COLO668 (cell line): Measurements from ENCODE around the gene CCNL2.
"Not testable (repeated sequence)": the region's sequence is repeated elsewhere in the genome, so short reads cannot be mapped to it uniquely, and the experiment has no call there.

Experiments
- DNase-seq: peaks from one replicate; lab custom pipeline; 2025; ENCODE audit not compliant: unreplicated experiment; lab: John Stamatoyannopoulos, UW

Gene CCNL2

DNA sequence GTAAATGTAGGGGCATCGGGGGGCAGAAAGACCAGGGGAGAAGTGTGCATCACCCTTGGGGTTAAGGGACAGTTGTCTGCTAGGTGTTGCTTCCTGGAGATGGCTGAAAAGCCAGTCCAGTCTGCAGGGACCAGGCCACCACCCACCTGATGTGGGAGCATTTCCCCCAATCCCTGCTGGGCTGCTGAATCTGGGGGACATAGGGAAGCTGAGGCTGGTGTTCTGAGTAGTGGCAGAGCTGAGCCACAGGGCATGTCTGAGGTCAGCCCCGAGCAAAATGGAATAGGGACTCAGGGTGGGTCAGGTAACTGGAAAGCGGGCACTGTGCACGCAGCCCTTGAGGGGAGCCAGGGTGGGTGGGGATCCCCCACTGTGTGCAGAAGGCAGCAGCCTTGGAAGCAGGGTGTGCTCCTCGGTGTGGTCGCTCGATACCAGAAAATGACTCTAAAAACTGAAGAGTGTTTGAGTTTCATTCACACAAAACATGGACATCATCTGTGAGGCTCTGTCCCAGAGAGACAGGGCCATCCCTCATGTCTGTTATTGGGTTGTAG is 2.4 kb upstream of the CCNL2 start:
- no peak for DNase-seq

DNA sequence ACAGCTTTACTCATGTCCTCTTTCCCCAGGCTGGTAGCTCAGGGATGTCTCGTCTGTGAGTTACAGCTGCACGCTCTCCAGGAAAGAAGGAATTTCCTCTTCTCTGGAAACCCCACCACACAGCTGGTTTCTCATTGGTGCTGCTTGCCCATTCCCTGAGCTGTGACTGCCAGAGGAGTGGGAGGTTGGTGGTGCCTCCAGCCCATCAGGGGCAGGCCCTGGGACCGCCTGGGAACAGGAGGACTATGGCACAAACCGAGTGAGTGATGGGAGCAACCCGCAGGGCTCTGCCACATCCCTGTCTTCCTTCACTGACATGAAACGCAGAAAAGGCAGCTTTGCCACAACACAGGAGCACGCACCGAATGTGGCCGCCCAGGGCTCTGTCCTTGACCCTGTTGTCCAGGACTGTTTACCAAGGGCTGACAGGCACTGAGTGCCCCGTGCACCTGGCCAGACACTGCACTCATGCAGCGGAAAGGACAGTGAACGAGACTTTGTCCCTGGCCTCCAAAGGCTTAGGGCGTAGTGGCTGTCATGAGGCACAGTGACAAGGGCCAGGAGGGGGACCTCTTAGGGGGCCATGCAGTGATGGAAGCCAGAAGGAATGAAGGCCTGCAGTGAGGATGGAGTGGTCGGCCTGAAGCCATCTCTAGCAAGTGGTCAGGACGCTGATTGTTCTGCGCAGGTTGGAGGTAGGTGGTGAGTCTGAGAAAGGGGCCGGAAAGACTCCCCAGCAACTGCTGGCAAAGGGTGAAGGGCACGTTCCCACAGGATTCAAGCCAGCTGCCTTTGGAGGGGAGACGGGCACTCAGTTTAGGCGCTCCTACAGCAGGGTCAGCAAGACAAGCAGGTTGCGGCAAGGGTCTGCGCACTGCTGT is 1.7 kb upstream of the CCNL2 start:
- DNase-seq, result no peak

DNA sequence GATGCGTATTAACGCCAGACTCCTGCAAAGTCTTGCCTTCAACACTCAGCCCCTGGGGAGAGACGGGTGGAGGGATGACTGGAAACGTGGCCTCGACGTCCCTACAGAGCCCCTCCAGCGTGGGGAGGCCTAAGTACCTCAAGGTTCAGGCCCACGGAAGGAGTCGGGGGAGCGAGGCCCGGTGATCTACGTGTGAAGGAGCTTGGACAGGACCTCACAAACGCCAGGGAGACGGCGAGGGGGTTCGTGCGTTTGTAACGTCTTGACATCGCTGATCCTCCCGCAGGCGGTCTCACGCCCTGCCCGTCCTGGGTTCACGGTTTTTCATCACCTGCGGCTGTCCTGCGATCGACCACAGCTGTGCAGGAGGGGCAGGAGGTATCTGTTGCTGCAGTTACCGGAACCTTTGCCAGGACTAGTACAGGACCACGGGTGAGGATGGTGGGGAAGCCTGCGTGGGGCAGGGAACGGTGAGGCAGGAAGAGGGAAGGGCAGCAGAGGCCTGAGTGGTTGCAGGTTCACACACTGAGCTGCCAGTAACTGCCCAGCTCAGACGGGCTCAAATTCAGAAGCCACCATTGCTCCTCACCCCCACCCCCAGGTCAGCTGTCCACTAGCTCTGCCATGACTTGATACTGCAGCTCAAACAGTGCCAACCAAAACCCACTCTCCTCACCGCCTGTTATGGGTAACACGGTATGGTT is 889 bp upstream of the CCNL2 start:
- DNase-seq, result peak; percentile 67

DNA sequence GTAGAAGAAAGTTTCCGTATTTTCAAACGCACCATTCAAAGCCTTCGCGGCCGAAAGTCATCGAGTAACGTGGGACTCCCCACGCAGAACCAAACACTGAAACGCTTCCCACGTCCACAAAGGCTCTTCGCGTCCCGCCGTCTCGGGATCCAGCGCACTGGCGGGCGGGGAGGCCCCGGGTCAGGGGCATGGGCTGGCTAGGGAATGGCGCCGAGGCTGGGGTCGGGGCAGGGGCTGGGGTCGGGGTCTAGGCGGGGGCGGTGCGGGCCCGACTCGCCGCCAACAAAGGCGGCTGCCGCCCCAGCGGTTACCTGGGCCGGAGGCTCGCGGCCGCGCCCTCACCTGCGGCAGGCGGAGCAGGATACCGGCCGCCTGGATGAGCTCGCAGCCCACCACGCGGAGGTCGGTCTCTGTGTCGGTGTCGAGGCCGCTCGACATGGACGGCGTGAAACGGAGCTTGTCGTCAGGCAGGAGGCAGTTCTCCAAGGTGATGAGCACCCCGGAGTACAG is 403 bp downstream of the CCNL2 start:
- peak; percentile 53 for DNase-seq

DNA sequence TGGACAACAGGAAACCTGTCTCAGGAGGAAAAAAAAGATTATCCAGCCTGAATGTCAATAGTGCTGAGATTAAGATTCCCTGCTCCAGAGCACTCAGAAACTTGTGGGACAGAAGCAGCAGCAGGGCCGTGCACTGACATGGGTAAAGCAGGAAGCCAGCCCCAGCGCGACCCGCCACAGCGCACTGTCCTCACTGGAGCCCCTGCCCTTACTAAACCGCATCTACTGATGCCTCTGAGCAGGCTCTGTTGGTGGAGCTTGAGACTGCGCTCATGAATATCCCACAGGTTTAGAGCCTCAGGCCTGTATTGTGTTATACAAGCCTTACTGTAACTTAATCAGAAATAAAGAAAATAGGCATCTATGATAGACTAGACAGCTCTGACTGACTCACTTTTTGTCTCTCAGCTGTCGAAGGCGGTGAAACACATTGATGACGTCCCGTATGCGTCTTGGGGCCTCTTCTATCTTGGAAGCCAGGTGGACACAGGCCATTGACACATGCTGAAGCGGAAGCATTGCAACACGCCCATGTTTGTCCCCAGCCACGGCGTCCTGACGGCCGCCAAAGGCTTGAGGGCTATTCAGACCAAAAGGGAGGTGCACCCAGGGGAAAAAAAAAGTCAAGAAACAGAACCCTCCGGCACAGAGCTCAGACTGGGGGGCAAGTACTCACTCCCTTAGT is 1.2 kb downstream of the CCNL2 start:
- peak; percentile 53 for DNase-seq

DNA sequence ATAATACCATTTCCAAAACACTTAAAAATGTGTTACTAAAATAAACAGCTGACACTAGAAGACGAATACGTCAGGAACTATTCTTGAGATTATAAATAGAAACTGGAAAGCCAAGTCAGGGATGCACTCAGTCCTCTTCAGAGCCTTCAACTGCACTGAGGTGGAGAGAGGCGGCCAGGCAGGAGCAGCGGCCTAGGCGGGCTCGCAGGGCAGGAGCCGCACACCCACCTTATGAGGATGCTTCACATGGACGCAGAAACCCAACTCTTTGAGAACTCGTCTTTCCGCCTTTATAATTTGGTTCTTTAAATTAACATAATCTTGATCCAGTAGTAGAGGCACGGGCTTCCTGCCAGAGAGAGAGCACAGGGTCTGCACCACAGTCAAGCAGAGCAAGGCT is 4.0 kb downstream of the CCNL2 start:
- no peak for DNase-seq

DNA sequence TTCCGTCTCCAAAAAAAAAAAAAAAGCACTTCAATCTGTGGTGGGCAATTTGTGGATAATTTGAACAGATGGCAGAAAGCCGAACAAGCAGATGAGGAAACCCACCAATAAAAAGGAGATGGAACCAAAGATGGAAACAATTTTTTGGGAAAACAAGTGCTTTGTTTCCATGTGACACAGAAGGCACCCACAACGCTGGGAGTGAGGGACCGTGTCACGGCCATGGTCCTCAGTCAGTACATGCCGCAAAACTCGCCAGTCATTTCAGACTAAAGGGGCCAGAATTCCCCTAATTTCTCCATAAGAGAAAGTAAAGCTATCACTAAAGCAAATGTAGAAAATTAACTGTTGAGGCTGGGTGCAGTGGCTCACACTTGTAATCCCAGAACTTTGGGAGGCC is 5.0 kb downstream of the CCNL2 start:
- no peak for DNase-seq

DNA sequence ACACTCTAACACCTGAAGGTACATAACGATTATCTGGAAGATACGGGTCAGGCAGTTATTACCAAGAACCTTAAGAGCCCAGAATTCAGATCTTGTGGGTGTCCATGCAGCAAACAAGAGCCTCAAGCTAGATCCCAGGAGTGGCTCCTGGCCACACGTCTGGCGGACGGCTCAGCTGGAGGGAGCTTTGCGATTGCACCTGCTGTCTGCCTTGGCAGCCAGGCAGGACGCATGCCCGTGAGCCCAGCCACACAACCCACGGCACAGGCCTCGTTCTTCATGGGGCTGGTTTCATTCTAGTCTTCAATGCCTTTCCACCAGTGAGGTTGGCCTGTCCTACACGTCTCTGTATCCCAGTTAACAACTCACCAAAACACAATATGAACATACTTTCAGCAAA is 5.7 kb downstream of the CCNL2 start:
- DNase-seq, result no peak

DNA sequence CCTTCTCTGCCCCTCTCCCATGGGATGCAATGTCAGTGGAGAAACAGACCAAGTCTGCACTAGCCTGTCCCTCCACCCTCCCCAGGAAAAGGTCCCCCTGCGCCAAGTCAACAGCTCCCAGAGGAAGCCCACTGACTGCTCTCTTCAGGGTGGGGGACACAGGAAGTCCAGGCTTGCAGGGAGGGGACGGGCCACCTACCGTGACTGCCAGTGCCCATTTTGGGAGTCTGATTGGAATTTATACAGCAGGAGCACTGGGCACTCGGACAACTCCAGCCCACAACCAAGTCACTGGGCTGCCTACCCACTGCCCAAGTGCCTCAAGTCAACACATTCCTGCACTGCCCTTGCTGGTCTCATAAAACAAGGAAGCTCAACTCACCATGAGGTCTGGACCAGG is 6.1 kb downstream of the CCNL2 start:
- no peak for DNase-seq

DNA sequence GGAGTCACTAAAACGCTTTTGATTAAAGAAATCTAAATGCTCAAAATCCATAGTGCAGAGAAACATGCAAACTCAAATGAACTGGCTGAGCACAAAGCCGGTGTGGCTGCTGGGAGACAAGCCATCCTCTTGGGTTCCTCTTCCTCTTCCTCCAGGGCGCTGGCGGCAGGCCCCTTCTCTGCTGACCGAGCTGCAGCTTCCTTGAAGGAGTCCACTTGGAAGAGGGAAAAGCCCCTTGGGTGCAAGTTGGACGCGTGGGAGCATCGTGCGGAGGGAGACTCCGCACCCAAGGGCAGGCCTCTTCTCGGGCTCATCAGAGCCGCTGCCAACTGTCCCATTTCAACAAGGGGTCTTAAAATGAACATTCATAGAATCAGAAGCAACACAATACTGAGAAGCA is 7.9 kb downstream of the CCNL2 start:
- no peak for DNase-seq

DNA sequence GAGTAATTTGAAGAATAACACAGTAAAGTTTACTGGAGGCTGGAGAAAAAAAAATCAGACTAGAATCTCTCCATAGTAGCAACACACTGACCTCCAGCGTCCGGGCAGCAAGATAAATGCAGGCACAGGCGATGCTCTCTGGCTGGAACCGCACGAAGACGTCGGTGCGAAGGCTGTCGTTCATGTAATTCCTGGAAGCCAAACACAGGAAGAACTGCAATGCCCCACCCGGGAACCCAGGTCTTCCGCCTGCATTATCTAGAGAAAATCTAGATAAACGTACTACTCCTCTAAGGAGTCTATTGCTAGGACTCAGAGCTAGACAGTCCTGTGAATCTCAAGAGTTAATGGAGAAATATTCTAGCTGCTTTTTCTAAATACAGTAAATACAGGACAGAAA is 8.5 kb downstream of the CCNL2 start:
- no peak for DNase-seq

DNA sequence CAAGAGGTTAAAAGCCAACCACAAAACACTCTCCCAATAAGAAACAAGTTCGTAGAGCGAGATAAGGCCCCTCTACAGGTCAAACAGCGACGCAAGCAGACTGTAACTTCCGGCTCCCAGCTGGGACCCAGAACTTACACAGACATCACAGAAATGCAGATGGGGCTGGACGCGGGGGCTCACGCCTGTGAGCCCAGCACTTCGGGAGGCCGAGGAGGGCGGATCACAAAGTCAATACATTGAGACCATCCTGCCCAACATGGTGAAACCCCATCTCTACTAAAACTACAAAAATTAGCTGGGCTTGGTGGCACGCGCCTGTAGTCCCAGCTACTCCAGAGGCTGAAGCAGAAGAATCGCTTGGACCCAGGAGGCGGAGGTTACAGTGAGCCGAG is 11.1 kb downstream of the CCNL2 start:
- no peak for DNase-seq

DNA sequence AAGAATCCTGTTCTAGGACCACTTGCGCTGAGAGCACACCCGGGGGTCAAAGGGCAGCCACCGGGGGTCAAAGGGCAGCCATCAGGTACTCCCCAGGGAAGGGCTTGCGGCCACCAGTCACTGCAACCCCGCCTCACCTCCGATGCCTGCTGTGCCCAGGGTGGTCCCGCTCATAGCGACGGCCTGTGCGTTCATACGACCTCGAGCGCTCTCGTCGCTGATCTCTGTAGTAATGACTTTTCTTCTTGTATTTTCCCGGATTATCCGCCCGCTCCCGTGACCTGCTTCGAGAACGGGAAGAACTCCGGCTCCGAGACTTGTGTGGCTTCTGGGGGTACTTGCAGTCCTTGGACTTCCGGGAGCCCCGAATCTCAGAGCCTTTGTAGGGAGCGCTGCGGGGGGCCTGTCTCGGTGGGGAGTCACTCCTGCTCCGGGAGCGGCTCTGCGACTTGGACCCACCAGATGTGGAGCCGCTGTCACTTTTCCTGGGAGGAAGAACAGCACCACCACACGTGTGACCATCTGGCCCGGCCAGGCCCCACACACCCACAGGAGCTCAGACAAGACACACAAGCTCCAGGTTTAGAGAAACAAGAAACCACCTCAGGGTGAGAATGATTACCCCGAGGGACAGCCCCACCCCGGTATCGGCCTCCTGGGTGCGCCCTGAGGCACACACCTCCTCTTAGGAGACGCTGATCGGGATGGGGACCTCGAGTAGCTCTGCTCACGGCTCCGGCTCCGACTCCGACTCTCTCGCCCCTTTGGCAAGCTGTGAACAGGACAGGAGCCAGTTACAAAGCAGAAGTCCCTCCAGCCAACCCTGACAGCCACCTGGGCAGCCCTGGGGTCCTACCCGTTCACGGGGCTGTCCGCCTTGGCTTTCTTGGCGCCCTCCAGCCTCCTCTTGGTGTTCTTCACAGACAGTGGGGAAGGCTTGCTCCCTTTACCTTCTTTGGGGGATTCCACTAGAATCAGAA is 11.7 kb downstream of the CCNL2 start:
- DNase-seq, result no peak

DNA sequence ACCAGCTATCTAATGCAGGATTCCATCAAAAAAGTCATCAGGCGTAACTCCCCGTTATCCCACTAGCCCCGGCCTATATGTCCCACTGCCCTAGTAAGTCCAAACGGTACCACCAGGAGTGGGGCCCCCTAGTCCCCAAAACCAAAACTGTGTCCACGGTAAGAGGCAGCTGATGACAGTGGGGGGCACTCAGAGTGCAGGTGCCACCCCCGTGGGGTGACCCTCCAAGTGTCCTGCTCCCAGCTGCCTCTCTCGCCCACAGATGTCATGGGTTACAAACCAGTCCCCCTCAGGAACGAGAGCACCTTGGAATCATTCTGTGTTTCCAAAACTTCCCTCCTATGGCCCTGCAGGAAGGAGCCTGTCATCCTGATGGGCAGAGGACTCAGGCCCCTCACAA is 13.2 kb downstream of the CCNL2 start:
- no peak for DNase-seq

DNA sequence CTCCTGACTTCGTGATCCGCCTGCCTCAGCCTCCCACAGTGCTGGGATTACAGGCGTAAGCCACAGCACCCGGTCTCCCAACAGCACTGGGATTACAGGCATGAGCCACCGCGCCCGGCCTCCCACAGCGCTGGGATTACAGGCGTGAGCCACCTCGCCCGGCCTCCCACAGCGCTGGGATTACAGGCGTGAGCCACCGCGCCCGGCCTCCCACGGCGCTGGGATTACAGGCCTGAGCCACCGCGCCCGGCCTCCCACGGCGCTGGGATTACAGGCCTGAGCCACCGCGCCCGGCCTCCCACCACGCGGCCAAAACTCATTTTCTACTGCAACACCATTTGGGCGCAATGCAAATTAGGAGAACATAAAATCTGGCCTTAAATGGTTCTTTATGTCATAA is 13.8 kb downstream of the CCNL2 start:
- not testable (repeated sequence) for DNase-seq

DNA sequence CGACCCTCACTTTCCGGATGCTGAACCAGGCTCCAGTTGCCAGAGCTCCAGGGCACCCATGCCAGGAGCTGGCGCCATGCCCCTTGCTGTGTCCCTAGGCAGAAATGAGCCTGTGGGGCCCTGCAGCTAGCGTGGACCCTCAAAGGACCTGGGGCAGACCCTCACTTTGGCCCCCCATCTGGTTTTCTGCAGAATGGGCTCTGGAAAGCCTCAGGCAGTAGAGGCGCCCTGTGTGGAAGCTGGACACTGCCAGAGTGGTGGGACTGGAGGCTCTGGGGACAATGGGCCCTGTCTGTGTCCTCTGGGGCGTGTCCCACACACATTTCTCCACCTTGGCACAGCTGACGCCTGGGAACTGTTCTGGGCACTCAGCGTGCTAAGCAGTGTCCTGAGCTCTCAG is 17.8 kb downstream of the CCNL2 start:
- DNase-seq, result no peak

DNA sequence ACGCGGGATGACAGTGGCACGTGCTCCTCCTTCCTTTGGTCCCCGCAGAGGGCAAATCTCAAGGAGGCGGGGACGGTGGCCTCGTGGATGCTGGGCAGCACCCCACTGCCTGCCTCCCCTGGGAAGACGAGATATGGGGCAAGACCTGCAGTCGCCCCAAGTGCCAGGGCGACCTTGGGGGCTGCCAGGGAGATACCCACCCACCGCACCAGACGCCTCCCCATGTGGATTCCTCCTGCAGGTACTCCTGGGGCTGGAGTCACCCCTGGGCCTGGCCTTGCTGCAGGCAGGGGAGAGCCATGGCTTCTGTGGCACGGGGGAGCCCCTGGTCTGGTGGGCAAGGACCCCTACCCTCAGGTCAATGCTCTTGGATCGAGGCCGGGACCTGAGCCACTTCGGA is 18.3 kb downstream of the CCNL2 start:
- no peak for DNase-seq

DNA sequence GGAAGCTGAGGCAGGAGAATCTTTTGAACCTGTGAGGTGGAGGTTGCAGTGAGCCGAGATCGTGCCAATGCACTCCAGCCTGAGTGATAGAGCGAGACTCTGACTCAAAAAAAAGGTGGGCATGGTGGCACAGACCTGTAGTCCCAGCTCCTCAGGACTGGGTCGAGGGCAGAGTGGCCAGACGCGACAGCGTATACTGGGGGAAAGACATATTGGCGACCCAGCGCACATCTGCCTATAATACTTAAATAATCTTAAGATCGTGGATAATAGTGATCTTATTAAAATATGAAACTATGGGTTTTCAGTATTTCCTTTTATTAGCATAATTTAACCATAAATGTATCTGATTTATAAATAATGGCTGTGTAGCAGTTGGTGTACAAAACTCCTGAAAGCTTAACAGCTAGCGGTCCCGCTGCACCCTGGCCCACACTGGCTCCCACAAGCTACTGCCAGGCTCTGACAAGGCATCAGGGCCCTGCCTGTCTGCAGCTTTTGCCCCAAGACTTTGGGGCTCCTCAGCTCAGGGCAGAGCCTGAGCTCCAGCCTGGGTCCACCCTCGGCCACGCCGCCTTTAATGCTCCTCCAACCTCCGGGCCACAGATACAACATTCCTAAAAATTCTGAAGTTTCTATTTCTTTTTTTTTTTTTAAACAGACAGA is 21.5 kb downstream of the CCNL2 start:
- DNase-seq, result no peak

DNA sequence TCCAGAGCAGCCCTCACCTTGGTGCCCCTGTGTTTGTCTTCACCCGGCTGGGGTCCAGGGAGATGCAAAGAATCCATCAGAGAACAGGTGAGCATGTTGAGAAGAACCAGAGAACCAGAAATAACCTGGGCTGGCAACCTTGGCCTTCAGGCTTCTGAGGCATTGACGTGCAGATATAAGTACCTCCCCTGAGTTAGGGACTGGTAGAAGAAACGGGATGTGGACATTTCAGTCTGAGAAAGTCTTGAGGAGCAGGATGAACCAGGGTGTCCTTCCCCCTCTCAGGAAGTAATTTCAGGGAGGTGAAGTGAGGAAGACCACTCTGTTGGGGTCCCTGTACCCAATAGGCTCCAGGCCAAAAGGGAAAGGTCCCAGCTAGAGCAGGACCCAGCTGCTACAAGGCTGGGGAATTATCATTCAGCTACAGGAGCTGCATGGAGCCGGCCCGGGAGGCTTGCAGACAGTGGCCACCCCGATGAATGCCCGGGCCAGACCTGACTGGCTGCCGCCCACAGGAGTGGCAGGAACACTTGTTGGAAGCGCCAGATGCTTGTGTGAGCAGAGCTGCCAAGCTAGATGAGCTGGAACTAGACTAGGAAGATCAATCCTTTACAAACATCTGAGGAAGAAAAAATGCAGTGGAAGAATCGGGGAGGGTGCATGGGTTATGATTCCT is 22.4 kb downstream of the CCNL2 start:
- DNase-seq, result no peak
